Body of pancreas (tissue), 4 donors: ENCODE results near the gene PPRC1. TPM values are rescaled to one million over a fixed set of nuclear protein-coding genes. Genes with fewer than 3 reads are reported as not detected.

Experiments used
- ATAC-seq: fragments of 150-250 bp; one replicate; pipeline ENCODE4 v1.9.1; 2016
- DNase-seq, 4 donors: peaks; one replicate each; pipeline ENCODE4 v3.0.0-alpha.2; 2019
- H3K27ac ChIP-seq, 4 donors: fragments of 200-600 bp; sonication (generic); 1 replicate in 3 of 4; 2 replicates in 1 of 4; pipeline versions ENCODE4 v1.5.1 to v1.6.1; 2016 to 2019; ENCODE audit warnings: mild to moderate bottlenecking in 1 of 4, mixed read lengths in 1 of 4, moderate library complexity in 1 of 4
- H3K27me3 ChIP-seq, 2 donors: fragments of 200-600 bp; sonication (generic); one replicate each; pipeline ENCODE4 v1.6.0; 2016; ENCODE audit warnings: mild to moderate bottlenecking in 1 of 2
- H3K36me3 ChIP-seq, 2 donors: fragments of 200-600 bp; sonication (generic); replicated peaks in 1 of 2; 2 replicates each; pipeline ENCODE4 v1.5.1; 2016; ENCODE audit warnings: low read depth in 2 of 2; ENCODE audit not compliant: insufficient read depth in 1 of 2
- H3K4me1 ChIP-seq: fragments of 200-600 bp; sonication (generic); one replicate; pipeline ENCODE4 v1.6.0; 2016
- H3K4me3 ChIP-seq, 2 donors: fragments of 200-600 bp; sonication (generic); 1 replicate in 1 of 2; 2 replicates in 1 of 2; pipeline ENCODE4 v1.5.1; 2016 to 2019
- H3K9me3 ChIP-seq, 3 donors: fragments of 200-600 bp; sonication (generic); 1 replicate in 2 of 3; 2 replicates in 1 of 3; pipeline ENCODE4 v1.5.1; 2016
- POLR2A ChIP-seq, 3 donors: fragments of 450-650 bp; IDR thresholded peaks; one replicate each; pipeline ENCODE4 v1.6.1; 2016; ENCODE audit warnings: antibody characterized with exemption in 3 of 3, mild to moderate bottlenecking in 2 of 3
- WGBS, 2 donors: methylation state at CpG; one replicate each; pipeline ENCODE4 v1.1.5; 2017; 5-methylcytosine and 5-hydroxymethylcytosine counted together
- intact Hi-C: fragments of 100-400 bp; cut with DNase I; formaldehyde crosslinking; loops from one replicate; pipeline ENCODE4 v1.15.1; 2023
- total RNA-seq, 2 donors: library from RNA; depleted of rRNA; stranded (reverse); fragments of >200 nt; gene quantifications; one replicate each; pipeline ENCODE4 v1.1.0, GENCODE V29; 2016
- TF ChIP-seq, protein P1 (sequence below), 7 experiments: fragments of 450-650 bp in 4 of 7; fragments of 200-600 bp in 3 of 7; sonication (generic) in 3 of 7; IDR thresholded peaks; one replicate each; pipeline ENCODE4 v1.5.1; 2016 to 2019; ENCODE audit warnings: antibody characterized with exemption in 7 of 7

Gene PPRC1
- total RNA-seq, 2 donors from 2014 or later, result 17.9 to 37.6 TPM

DNA sequence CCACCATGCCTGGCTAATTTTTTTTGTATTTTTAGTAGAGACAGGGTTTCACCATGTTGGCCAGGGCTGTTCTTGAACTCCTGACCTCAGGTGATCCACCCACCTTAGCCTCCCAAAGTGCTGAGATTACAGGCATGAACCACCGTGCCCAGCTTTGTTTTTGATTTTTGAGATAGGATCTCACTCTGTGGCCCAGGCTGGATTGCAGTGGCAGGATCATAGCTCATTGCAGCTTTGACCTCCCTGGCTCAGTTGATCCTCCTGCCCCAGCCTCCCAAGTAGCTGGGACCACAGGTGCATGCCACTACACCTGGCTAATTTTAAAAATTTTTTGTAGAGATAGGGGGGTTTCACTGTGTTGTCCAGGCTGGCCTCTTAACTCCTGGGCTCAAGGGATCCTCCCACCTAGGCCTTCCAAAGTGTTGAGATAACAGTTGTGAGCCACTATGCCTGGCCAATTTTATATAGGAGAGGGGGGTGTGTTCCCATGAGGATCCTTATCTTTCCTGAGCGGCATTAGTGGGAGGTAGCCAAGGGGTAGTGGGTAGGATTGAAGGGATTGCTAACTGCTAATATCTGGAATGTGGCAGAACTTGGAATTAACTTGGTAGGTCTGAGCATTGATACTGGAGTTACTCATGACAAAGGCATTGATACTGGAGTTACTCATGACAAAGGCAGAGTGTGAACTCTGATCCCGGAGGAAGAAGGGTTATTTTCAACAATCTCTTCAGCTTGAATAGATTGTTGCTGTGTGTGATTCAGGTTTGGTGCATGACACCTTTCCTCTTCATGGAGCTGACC, 18.3 kb downstream of the PPRC1 start:
- ATAC-seq, result no peak
- Histone ChIP-seq H3K27ac (peak overlapping the region; percentile 76 to 94 (median 88)), H3K4me3 (no peak overlapping the region), H3K27me3 (no peaks in the 10 kb centered on the region), H3K36me3 (peaks cover 6 to 12% of the 10 kb centered on the region in 2 donors), H3K9me3 (no peaks in the 10 kb centered on the region), H3K4me1 (peaks cover 30% of the 10 kb centered on the region)
- TF ChIP-seq, protein P1, sequence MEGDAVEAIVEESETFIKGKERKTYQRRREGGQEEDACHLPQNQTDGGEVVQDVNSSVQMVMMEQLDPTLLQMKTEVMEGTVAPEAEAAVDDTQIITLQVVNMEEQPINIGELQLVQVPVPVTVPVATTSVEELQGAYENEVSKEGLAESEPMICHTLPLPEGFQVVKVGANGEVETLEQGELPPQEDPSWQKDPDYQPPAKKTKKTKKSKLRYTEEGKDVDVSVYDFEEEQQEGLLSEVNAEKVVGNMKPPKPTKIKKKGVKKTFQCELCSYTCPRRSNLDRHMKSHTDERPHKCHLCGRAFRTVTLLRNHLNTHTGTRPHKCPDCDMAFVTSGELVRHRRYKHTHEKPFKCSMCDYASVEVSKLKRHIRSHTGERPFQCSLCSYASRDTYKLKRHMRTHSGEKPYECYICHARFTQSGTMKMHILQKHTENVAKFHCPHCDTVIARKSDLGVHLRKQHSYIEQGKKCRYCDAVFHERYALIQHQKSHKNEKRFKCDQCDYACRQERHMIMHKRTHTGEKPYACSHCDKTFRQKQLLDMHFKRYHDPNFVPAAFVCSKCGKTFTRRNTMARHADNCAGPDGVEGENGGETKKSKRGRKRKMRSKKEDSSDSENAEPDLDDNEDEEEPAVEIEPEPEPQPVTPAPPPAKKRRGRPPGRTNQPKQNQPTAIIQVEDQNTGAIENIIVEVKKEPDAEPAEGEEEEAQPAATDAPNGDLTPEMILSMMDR (IDR thresholded peaks at IDR 0.05), result no peak
- no peak for TF ChIP-seq POLR2A (IDR thresholded peaks at IDR 0.05)
- WGBS, 2 donors, result 47 to 54% methylated on average over 3 of the region's 3 CpGs
- intact Hi-C loops, result no loop called here
- no peak for DNase-seq

DNA sequence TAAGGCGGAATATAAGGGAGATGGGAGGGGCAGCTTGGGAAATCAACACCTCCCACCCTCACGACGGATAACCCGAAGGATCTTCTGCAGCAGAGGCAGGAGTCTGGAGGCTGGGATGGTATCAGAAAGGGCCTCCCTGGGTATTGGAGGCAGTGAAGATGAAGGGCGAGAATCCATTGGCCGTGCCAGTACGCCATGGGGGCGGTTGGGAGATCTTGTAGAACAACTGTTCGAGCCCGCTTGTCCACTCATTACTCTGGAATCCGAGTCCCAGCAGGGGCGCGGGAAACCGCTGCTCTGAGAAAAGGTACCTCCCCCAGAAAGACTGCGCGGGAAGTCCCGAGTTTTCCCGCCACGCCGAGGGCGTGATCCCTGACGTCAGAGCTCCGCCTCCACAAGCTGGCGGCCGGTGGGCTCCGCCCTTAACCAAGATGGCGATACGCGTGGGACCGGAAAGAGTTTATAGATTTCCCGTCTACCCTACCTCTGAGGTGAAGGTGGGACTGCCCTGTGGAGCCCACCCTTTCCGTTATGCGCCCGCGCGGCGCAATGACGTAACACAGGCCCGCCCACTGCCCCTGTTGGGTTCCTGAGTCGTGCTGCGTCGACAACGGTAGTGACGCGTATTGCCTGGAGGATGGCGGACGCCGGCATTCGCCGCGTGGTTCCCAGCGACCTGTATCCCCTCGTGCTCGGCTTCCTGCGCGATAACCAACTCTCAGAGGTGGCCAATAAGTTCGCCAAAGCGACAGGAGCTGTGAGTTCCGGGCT, 19.1 kb downstream of the PPRC1 start, which contains the start of gene NOLC1:
NOLC1 (plus strand) TSS at position 616 of the 771 bp plus-strand sequence; CDS start at position 638, 22 bp downstream.
- 4 to 83% methylated on average over 1 to 59 of the region's 59 CpGs for whole genome bisulfite sequencing, 2 donors
- peak; percentile 98 for ATAC-seq
- H3K27me3 ChIP-seq, result no peaks in the 10 kb centered on the region
- peaks cover 32% of the 10 kb centered on the region for H3K4me1 ChIP-seq
- peak within 1 kb of the TSS; percentile 14 to 82 for H3K4me3 ChIP-seq
- H3K27ac ChIP-seq, result peak within 1 kb of the TSS; percentile 76 to 94 (median 88)
- DNase-seq, result peak; percentile 97 to 99 (median 99)
- H3K36me3 ChIP-seq, result peaks cover 6 to 13% of the 10 kb centered on the region in 2 donors
- intact Hi-C loops, result no loop called here
- TF ChIP-seq, protein P1 (IDR thresholded peaks at IDR 0.05), result no peak
- peak; percentile 49 to 91 (median 88) for TF ChIP-seq POLR2A (IDR thresholded peaks at IDR 0.05)
- no peaks in the 10 kb centered on the region for H3K9me3 ChIP-seq

- TF ChIP-seq POLR2A (IDR thresholded peaks at IDR 0.05), result no peak
- TF ChIP-seq, protein P1 (IDR thresholded peaks at IDR 0.05), result no peak
- Histone ChIP-seq H3K36me3 (peaks cover 6 to 17% of the 10 kb centered on the region in 2 donors), H3K27me3 (no peaks in the 10 kb centered on the region), H3K4me1 (peaks cover 36% of the 10 kb centered on the region), H3K27ac (peak overlapping the region; percentile 76 to 94 (median 88)), H3K9me3 (no peaks in the 10 kb centered on the region), H3K4me3 (peak overlapping the region; percentile 14 to 82)
- 0 to 1% methylated on average over 16 to 19 of the region's 19 CpGs for WGBS, 2 donors
- intact Hi-C loops, result no loop called here
- DNase-seq (peak in 1 of 4 donors; percentile 44), ATAC-seq (peak; percentile 12)
Measured at GRCh38 chr10:102152545-102152890, 19.7 kb downstream of the PPRC1 start.

DNA sequence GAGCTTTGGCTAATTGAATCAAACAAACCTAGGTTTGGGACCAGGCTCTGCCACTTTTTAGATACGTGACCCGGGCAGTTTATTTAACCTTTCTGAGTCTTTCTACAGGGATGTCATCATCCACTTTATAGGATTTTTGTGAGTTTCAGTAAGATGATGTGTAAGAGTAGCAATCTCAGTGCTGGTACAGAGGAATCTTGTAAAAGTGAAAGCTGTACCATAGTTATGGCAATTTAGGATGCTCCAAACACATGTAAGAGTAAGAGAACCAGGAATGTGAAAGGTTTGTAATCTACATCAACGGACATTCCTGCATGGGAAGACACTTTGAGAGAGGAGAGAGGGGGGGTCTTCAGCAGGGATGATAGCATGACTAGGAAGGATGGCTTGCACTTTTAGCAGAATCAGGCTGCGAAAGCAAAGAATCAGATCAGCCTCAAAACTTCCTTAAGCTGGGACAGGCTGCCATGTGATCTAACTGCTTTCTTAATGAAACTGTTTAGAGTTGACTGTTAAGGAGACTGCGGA, 20.3 kb downstream of the PPRC1 start:
- intact Hi-C loops, result no loop called here
- Histone ChIP-seq H3K36me3 (peaks cover 6 to 19% of the 10 kb centered on the region in 2 donors), H3K4me3 (peak overlapping the region in 1 of 2 donors; percentile 82), H3K4me1 (peaks cover 36% of the 10 kb centered on the region), H3K27ac (peak overlapping the region; percentile 76 to 94 (median 88)), H3K9me3 (no peaks in the 10 kb centered on the region), H3K27me3 (no peaks in the 10 kb centered on the region)
- no peak for TF ChIP-seq POLR2A (IDR thresholded peaks at IDR 0.05)
- TF ChIP-seq, protein P1 (IDR thresholded peaks at IDR 0.05), result no peak
- WGBS, 2 donors, result 18 to 25% methylated on average over 5 of the region's 5 CpGs
- DNase-seq, result no peak
- no peak for ATAC-seq
